ENCODE data around the gene HOXA13.

The HOXA13 gene

DNA sequence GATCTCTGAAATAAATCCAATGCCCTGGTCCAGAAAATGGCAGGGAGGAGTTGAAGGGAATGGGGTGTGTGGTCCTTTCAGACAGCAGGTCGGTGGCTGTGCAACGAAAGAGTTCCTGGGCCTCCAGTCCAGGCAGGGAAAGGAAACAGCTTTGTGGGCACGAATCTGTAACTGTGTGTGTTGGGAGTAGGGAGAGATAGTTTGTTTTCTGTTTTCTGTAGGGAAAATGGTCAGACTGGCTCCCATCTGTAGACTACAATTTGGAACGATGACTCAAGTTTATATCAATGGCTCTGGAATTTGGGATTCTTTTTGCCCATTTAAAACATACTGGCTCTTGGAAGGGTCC is 32.0 kb downstream of the HOXA13 start:
- DNase-seq = no peak

DNA sequence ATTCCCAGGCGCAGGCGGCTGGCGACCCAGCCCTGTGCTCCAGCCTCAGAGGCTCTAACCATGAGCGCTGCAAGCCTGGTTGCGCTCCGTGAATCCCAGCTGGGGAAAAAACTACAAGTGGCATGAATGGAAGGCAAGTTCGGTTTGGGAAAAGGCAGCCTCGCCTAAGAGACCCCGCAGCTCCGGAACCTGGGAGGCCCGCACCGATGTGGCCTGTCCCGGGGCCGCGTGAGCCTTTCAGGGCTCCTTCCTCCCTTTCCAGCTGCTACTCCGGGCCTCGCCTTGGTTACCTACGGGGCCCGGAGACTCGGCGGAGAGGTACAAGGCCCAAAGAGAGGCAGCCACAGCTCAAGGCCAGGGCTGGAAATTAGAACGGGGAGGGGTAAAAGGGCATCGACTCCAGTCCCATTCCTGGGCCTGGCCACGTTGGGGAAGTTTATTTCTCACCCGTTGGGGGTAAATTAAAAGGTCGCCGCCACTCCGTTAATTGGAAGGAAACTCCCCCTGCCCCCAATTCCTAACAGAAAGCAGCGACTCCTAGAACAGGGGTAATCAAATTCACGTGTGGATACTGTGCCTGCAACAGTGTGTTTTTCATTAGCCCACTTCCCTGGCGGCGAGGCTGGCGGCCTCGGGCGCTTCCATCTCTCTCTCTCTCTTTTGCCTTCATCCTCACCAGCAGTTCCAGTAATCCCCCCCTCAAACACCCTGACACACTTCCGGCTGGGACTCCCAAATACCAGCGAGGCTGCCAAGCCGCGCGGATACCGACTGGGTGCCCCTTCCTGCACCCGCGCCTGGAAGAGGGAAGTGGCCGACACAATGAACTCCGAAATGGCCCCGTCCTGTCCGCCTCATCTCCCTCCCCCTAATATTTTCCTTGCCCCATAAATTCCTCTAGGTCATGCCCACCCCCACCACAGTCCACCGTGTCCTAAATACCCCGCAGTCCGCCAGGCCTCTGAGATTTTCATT is 33.1 kb downstream of the HOXA13 start:
- no peak for DNase-seq

DNA sequence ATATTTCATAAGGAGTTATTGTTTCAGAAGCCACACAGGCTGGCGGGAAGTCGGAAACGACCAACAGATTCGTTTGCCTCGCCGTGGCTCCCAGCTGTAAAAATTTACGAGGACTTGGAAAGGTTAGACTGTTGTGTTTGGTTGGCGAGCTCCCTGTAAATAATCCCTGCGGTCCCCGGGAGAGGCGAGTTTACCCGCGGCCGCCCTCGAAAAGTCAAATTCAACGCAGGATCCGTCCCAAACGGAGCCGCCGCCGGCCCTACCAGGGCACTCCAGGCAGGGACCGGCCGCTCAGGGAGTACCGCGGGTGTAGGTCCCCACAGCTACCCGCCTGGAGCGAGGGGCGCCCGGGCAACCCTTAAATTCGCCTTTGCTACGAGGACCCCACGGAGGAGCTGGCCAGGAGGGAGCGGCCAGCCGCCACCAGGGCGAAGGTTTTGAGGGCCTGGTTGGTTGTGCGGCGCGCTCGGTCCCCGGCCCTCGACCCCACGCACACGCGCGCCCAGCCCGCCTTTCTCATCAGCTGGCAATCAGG is 33.8 kb downstream of the HOXA13 start:
- no peak for DNase-seq

DNA sequence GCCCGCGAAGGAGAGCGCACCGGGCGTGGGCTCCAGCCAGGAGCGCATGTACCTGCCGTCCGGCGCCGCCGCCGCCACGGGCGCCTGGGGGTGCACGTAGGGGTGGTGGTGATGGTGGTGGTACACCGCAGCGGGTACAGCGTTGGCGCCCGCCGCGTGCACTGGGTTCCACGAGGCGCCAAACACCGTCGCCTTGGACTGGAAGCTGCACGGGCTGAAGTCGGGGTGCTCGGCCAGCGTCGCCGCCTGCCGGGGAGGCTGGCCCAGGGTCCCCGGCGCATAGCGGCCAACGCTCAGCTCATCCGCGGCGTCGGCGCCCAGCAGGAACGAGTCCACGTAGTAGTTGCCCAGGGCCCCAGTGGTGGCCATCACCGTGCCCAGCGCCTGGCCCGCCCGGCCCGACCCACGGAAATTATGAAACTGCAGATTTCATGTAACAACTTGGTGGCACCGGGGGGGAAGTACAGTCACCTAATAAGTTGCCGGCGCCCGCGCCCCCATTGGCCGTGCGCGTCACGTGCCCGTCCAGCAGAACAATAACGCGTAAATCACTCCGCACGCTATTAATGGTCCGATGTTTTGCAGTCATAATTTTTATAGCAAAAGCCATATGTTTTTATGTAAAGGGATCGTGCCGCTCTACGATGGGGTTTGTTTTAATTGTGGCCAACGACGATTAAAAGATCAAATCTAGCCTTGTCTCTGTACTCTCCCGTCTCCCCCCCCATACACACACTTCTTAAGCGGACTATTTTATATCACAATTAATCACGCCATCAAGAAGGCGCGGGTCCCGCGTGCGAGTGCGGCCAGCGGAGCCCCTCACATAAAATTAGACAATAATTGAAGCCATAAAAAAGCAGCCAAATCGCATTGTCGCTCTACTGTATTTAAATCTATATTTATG is 34.5 kb downstream of the HOXA13 start, which contains the start of gene HOXA9:
Gene HOXA9 (minus strand): TSS at position 449 of the 907 bp plus-strand sequence. CDS start 80 bp downstream, at position 369.
- DNase-seq = no peak

DNA sequence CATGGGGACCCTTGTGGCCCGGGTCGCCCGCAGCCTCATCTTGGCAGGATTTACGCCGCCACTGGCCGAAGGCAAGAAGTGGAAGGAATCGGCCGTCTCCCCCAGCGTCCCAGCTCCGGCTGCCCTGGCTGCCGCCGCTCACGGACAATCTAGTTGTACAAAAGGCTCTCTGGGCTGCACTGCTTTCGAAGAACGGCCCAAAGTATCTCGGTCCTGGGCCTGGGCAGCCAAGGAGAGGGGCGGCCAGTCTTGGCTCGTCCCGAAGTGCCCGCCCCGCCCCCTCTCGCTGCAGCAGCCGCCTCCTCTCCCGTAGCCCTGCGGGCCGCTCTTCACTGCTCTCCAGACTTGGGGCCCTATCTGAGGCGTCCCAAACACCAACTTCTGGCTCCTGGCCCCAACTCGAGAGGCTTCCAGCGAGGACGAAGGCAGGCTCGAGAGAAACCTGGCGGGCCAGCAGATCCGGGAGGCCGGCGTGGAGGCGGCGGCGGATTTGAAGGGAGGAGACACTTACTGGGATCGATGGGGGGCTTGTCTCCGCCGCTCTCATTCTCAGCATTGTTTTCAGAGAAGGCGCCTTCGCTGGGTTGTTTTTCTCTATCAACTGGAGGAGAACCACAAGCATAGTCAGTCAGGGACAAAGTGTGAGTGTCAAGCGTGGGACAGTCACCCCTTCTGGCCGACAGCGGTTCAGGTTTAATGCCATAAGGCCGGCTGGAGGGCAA is 35.4 kb downstream of the HOXA13 start:
- DNase-seq = no peak

DNA sequence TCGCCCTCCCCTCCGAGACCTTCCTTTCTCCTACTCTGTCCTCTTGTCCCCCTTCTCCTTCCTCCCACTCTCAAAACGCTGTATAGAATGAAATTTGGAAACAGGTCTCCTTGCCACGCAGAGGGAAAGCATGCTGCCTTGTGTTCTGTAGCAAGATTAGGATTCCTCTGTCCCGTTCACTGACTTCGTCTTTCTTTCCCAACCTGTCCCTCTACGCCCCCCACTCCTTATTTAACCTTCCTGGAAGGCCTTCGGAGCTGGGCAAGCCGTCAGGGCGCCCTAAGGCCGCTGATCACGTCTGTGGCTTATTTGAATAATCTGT is 35.9 kb downstream of the HOXA13 start:
- DNase-seq = no peak

DNA sequence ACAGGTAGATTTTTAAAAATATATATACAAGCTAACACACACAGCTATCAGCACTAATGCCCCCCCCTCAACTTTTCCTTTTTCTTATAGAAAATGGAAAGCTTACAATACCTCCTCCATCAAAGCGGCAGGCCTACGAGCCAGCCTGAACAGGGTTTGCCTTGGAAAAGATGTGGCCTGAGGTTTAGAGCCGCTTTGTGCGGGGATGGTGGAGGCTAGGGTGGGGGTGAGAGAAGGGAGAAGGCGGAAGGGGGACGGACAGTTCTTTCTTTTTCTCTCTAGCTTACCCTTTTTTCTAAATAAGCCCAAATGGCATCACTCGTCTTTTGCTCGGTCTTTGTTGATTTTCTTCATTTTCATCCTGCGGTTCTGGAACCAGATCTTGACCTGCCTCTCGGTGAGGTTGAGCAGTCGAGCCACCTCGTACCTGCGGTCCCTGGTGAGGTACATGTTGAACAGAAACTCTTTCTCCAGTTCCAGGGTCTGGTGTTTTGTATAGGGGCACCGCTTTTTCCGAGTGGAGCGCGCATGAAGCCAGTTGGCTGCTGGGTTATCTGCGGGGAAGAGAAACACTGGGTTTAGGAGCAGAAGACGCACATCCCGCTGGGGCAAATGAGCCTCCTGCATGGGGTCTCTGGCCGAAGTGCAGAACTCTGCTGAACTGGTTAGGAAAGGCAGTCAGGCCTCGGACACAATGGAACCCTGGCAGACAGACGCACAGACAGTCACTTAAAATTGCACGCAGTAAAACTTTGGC is 36.4 kb downstream of the HOXA13 start:
- no peak for DNase-seq

DNA sequence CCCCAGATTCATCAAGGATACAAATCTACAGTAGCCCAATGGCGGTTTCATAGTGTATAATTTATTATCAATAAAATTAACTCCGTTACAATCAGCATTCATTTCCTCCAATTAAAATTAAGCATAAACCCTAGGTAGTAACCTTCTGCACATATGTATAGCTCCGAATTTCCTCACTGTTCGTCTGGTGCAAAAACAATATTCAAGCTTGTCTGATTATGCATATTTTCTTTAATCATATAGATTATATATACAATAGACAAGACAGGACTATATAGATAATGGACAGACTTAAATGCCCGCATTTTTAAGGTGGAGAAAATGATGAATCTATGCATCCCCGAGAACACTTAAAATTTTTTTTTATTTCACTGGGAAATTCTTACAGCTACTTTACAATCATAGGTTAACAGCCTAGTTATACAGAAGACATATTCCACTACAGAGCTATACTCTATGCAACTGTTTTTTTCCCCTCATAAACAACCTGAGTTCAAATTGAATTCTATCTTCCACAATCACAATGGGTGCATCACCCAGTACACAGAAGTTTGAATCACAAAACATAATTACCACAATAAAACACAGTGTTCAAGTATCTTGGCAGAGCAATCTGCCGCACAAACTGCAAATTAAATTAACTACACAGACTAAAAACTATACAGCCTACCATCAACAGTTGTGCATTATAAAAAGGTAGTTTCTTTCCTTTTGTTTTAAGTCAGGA is 37.2 kb downstream of the HOXA13 start:
- no peak for DNase-seq

DNA sequence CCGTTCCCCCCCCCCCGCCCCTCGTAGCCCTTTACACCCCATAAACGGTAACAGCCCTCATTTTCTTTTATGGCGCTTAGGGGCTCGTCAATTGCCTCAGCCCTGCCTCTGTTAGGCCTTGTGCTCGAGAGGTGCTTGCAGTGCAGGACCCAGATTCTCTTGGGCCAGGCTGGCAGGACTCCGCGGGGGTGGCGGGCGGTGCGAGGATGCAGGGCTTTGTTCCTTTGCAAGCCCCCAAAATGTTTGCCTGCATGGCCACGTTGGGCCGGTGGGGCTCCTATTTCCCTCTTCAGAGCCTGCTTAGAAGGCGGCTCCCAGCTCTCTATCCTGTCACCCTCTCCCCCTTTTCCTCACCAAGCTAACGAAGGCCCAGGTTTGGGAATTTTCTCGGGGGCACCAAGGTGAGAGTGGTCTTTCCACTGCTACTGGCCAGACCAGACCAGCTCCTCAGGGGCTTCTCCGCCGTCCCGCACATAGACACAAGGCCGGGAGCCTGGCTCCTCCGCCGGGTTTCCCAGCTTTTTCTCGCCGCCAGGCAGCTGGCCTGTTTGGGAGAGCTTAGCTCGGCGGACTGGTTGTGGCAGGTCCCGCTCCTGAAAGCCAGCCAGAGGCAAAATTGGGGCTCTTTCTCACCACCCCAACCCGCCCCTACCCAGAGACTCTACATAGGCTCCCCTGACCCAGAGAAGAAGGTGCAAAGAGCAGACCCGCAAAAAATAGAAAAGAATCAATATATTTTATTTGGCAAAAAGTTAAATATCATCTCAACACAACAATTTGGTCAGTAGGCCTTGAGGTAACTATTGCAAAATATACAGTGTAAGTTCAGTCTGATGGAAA is 38.0 kb downstream of the HOXA13 start:
- DNase-seq = no peak

DNA sequence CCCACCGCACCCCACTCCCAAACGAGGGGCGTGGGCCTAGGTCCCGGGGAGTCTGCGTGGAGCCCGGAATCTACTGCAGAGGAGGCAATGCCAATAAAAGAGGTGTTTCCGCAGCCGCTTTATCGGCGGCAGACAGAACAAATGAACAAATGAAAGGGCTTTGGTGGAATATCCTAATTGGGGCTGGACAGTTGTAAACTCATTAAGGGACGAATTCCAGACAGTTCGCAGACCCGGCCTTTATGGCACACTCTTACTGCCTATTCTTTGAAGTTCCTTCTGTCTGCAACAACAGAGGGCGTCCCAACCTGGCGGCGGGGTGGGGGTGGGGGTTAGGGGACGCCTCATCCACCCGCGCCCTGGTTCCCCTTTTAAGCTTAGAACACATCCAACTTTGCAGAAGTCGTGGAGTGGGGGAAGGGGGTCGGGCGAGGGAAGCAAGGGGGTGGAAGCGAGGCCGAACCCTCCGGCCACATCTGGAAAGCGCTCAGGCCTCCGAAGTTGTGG is 38.6 kb downstream of the HOXA13 start:
- no peak for DNase-seq

DNA sequence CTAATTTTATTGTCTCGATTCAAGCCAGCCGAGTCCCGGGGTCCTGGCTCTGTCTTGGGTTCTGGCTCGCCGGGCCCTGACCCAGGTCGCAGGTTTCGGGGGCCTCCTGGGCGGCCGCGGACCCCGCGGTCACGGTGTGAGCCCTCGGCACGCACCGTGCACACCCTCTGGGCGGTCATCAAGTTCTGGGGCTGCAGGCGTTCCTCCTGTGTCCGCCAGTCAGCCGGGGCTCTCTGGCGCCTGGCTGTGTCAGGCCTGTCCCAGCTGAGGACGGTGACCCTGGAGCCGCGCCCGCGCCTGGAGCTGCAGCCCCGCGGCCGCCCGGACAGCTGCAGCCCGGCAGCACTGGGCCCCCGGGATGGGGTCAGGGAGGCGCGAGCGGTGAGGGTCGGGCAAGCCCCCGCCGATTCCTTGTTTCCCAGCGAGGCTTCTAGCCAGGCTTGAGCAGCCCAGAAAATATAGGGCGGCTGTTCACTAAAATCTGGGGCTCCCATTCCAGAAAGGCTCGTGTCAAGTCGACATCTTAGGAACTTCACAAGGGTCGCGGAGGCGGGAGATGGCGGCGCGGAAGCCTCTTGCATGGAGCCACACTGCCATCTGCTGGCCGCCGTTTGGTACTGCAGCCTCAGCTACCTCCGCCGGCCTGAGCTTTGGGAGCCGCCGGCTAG is 39.2 kb downstream of the HOXA13 start:
- no peak for DNase-seq

DNA sequence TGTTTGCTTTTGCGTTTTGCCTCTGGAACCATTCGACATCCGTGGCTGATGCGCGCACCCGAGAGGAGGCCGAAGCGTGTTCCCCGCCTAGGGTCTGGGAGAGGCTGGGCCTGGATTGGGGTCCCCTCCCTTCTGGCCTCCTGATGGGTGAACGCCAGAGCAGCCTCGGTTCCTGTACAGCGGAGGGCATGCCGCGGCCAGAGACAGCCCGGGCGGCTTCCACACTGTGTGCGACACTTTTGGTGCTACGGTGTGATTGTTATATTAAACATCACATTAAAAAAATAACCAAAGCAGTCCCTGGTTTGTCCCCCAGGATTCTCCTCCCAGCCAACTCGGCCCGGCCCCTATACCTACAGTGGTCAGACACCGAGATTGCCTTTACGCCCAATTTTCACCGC is 39.7 kb downstream of the HOXA13 start:
- no peak for DNase-seq

DNA sequence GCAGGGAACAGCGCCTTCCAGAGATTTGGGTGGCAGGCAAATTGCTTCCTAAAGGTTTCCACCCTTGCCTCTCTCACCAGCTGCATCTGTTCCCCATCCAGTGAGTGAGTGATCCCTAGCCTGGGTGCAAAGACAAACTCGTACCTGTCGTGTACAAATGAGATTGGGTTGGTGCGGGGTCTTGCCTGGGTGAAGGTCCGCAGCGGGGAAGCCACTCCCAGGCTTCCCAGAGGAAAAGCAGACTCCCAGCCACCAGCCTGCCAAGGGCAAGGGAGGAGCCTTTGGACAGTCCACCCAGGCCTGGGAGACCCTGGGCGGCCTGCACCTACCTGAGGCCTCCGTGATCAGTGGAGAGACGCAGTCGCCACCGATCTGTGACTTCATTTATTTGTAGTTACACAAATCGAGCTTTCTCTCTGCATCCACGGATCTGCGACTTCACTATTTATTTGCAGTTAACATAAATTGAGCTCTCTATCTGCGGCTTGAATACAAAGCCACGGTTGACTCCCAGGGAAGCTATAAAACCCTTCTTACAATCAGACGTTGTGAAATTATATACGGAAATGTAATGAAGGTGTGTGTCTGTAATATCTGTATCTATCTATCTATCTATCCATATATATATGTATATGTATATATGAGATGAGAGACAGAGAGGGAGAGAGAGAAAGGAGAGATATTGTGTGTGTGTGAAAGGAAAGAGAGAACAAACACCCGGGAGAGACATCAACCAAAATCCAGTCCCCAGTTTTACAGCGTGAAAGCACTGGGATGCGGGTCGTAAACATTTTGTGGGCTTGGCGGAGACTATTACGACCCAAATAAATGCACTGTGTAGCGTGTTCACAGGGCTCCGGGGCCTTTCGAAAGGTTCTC is 40.4 kb downstream of the HOXA13 start:
- no peak for DNase-seq

DNA sequence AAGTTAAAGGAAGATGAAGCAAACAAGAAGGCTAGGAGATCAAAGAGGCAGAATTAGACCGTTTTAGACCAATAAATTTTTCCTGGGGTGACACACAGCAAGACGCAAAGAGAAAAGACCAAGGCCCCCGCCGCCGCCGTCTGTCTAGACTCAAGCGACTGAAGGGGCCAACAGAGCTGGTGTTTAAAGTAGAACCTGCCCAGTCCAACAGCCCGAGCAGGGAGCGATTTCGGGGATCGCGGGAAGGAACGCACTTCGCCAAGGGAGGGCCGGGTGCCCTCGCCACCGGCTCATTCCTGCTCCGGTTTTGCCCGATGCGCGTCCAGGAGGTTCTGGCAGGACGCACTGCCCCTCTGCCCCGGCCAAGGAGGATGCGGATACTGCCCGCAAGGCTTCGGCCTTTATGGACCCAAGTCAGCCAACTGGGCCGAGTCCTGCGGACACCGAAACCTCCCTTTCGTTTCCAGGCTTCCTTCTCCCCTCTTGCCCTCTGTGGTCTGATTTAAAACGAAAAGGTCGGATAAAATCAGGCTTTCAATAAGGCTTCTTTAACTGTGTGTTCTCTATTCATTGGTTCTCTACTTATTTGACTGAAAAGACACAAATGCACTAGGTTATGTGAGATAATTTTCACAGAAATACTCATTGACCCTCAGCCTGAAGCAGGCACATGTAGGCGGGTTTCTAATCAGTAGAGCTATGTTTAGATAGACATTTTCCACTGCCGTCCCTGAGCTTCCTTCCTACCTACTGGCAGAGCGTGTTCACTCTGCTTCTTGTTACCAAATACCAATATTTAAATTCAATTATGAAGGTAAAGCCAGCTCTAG is 41.2 kb downstream of the HOXA13 start:
- DNase-seq = no peak

DNA sequence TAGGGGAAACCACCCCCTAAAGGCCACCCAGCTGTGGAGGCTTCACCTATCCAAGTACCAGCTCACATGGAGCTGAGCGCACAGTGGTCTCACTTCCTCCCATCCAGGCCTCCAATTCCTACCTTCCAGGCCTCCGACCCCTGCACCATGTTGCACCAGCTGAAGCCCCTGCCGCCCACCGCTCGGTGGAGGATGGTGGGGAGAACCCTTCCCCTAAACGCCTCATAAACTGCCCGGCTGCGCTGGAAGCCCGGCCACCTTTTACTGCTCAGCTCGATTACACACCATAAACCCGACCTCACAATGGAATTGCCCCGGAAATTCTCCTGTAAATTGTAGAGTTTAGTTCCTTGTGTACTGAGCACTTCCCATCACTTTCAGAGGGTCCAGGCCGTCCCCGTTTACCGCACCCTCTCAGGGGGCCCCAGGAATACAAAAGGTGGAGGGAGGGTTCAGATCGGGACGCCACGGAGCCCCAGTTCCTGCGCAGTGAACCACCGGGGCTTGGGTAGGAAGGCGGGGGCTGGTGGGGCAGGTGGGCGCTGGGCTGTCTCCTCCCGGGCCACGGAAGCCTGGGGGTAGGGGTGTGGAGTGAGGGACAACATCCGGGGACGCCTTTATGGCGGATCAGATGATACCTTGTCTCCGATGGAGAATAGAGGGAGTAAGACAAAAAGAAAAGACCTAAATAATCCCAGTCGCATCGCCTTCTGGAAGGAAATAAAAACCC is 42.0 kb downstream of the HOXA13 start:
- no peak for DNase-seq

DNA sequence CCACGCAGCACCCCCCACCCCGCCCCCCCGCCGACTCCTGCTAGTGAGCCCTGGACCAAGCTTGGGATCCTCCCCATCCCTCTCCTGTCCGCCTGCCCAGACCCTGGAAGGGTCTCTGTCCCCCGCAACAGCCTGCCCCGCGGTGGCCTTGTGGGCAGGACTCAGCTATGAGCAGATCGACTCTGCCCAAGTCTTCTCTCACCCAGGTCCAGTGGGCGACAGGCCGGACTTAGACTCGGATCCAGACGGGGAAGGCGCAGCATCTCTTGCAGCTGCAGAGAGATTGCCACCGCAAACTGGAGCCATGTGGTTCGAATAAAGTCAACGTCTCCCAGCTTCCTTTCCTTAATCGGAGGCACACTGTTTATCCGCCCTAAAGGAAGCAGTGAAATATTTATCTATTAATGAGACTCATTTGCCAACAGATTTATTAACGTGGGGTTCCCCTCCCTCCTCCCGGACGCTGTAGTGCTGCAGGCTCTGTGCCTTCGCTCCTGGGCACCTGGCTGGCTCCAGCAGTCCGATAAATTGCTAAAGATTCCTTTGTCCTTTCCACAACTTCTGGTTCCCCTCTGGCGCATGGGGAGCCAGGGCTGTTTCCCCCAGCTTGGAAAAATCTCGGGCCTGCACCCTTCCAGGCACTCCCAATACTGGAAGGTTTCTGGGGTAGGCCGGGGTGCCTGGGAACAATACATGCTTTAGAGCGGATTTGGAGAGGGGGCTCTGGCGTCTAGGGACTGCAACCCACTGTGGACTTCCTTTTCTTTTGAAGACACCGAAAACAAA is 42.8 kb downstream of the HOXA13 start:
- DNase-seq = no peak
